Osteocyte (in vitro differentiated cells): ENCODE data around the gene KLRC1. TPM values are rescaled to one million over a fixed set of nuclear protein-coding genes. Genes with fewer than 3 reads are reported as not detected.
"Not testable (repeated sequence)": the region's sequence is repeated elsewhere in the genome, so short reads cannot be mapped to it uniquely, and the experiment has no call there.

Source experiments
- DNase-seq: peaks from one replicate; pipeline ENCODE4 v3.0.0; 2021; ENCODE audit warnings: mixed read lengths; ENCODE audit not compliant: unreplicated experiment; ENCODE audit errors: extremely low spot score
- H3K27ac Mint-ChIP-seq: one replicate; pipeline ENCODE4 v1.8.0; 2021; ENCODE audit warnings: mild to moderate bottlenecking, mixed read lengths; ENCODE audit not compliant: unreplicated experiment
- H3K27me3 Mint-ChIP-seq: one replicate; pipeline ENCODE4 v1.8.0; 2021; ENCODE audit warnings: mixed read lengths; ENCODE audit not compliant: unreplicated experiment
- H3K36me3 Mint-ChIP-seq: one replicate; pipeline ENCODE4 v1.8.0; 2021; ENCODE audit warnings: mixed read lengths; ENCODE audit not compliant: unreplicated experiment
- H3K4me1 Mint-ChIP-seq: one replicate; pipeline ENCODE4 v1.8.0; 2021; ENCODE audit warnings: mixed read lengths; ENCODE audit not compliant: unreplicated experiment
- H3K4me3 Mint-ChIP-seq: one replicate; pipeline ENCODE4 v1.8.0; 2021; ENCODE audit warnings: mild to moderate bottlenecking, moderate library complexity, mixed read lengths; ENCODE audit not compliant: unreplicated experiment
- H3K9me3 Mint-ChIP-seq: one replicate; pipeline ENCODE4 v1.8.0; 2021; ENCODE audit warnings: mixed read lengths; ENCODE audit not compliant: unreplicated experiment
- long read RNA-seq: library from polyadenylated mRNA; unstranded; transcript quantifications from one replicate; pipeline ENCODE4 v2.0.0, GENCODE V29; 2021
- total RNA-seq: library from RNA; stranded (reverse); gene quantifications from 2 replicates; pipeline ENCODE4 v1.2.1, GENCODE V29; 2021
- TF ChIP-seq, protein P1 (sequence below): fragments of 200-600 bp; sonication (generic); IDR thresholded peaks from 2 replicates; pipeline ENCODE4 v1.5.0; 2021; ENCODE audit warnings: antibody characterized with exemption, mild to moderate bottlenecking, moderate library complexity

KLRC1 gene
- not detected in 2 replicates for total RNA-seq
- long read RNA-seq = 0 reads

DNA sequence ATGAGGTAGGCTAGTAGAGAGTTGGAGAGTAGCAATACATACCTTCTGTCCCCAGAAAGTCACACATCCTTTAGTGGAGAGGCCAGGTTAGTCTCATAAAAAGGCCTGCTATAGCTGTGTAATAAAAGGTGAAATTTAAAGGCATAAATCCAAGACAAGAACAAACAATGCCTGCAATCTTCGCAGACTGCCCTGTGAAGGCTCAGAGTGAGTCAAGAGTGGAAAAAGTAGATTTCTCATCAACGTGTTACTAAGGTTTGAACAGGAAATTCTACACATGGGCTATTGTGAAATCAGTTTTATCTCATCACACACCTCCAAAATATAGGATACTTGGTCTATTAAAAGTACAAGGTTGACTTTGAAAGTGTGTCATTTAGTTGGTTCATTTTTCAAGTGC, at the start of gene KLRC1:
Gene KLRC1, minus strand, starts transcription at position 222 of the 400 bp plus-strand sequence. CDS start 2,221 bp downstream, outside the sequence.
- no peak within 1 kb of the TSS for H3K4me3 Mint-ChIP-seq
- no peaks in the 10 kb centered on the region for H3K27me3 Mint-ChIP-seq
- H3K9me3 Mint-ChIP-seq = peaks cover 23% of the 10 kb centered on the region
- TF ChIP-seq, protein P1, sequence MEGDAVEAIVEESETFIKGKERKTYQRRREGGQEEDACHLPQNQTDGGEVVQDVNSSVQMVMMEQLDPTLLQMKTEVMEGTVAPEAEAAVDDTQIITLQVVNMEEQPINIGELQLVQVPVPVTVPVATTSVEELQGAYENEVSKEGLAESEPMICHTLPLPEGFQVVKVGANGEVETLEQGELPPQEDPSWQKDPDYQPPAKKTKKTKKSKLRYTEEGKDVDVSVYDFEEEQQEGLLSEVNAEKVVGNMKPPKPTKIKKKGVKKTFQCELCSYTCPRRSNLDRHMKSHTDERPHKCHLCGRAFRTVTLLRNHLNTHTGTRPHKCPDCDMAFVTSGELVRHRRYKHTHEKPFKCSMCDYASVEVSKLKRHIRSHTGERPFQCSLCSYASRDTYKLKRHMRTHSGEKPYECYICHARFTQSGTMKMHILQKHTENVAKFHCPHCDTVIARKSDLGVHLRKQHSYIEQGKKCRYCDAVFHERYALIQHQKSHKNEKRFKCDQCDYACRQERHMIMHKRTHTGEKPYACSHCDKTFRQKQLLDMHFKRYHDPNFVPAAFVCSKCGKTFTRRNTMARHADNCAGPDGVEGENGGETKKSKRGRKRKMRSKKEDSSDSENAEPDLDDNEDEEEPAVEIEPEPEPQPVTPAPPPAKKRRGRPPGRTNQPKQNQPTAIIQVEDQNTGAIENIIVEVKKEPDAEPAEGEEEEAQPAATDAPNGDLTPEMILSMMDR = no peak
- peaks cover 3% of the 10 kb centered on the region for H3K36me3 Mint-ChIP-seq
- DNase-seq = no peak
- no peaks in the 10 kb centered on the region for H3K4me1 Mint-ChIP-seq
- no peak within 1 kb of the TSS for H3K27ac Mint-ChIP-seq

DNA sequence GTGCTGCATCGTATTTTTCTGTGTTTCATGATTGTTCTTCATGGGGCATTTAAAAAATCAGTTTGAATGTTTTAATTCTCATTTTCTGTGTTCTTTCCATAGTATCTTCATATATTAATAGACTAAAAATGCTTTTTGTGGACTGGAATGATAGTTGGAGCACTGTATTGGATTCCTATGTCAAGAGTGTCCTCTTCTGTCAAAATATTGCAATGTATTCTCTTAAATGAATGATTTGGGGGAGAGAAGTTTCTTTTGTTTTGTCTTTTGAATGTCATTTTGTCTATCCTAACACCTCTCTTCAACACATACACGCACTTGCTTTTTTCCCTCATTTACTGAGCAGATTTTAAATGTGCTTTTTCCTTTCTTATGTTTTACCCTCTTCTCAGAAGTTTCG, 47.9 kb upstream of the KLRC1 start:
- no peak overlapping the region for H3K27ac Mint-ChIP-seq
- no peak for DNase-seq

DNA sequence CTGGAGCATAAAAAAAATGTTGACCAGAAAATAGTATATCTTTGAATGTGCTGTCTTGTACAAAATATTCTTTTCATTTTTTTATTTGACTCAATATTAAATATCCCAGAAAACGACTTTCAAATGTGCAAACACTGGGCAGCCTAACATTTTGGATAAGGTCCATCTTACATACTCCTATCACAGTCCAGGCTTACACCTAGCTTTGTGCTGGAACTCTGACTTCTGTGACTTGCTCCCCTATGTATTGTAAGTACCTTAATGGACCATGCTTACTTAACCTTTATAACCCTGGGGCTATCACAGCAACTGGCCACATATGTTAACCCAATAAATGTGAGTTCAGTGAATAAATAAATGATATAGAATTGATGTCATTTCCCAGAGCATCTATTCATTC, 44.9 kb upstream of the KLRC1 start:
- H3K36me3 Mint-ChIP-seq = no peaks in the 10 kb centered on the region
- H3K27ac Mint-ChIP-seq = no peak overlapping the region
- no peak for DNase-seq
- peaks cover 3% of the 10 kb centered on the region for H3K4me1 Mint-ChIP-seq
- TF ChIP-seq, protein P1 = no peak
- H3K27me3 Mint-ChIP-seq = peaks cover 62% of the 10 kb centered on the region
- no peak overlapping the region for H3K4me3 Mint-ChIP-seq
- H3K9me3 Mint-ChIP-seq = no peaks in the 10 kb centered on the region

More for the DNA sequence above, 47.9 kb upstream of the KLRC1 start:
- Mint-ChIP-seq H3K27me3 (peaks cover 54% of the 10 kb centered on the region), H3K4me3 (no peak overlapping the region), H3K4me1 (peaks cover 3% of the 10 kb centered on the region), H3K9me3 (no peaks in the 10 kb centered on the region), H3K36me3 (no peaks in the 10 kb centered on the region)
- TF ChIP-seq, protein P1 = peak; percentile 73

DNA sequence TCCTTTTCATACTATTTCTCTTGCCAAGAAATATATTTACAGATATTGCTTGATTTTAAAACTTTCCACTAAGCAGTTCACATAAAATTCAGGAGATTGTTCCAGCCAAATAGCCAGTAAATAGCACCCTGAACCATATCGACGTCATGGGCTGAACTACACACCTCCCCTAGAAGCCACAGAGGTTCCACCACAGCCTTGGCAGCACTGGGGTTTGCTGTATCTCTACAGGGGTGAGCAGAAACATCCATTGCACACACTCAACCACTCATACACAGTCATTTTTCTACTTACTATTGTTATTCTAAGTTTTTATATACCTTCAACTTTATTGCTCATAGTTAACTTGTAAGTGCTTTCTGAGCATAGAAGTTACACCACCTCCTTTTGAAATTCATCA, 44.4 kb upstream of the KLRC1 start:
- DNase-seq = no peak
- peaks cover 3% of the 10 kb centered on the region for H3K4me1 Mint-ChIP-seq

DNA sequence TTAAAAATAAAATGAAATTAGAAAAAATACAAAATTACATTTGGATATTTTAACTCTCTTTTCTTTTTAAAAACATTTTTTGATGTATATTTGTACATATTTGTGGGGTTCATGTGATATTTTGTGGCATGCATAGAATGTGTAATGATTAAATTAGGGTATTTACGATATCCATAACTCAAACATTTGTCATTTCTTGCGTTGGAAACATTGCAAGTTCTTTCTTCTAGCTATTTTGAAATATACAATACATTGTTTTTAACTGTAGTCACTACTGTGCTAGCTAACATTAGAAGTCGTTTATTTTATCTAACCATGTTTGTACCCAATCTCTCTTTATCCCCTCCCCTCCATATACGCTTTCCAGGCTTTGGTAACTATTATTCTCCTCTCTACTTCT, 38.6 kb upstream of the KLRC1 start:
- H3K36me3 Mint-ChIP-seq = no peaks in the 10 kb centered on the region

More for the DNA sequence above, 44.4 kb upstream of the KLRC1 start:
- Mint-ChIP-seq H3K36me3 (no peaks in the 10 kb centered on the region), H3K27ac (no peak overlapping the region), H3K9me3 (no peaks in the 10 kb centered on the region), H3K4me3 (no peak overlapping the region), H3K27me3 (peaks cover 61% of the 10 kb centered on the region)
- TF ChIP-seq, protein P1 = no peak

DNA sequence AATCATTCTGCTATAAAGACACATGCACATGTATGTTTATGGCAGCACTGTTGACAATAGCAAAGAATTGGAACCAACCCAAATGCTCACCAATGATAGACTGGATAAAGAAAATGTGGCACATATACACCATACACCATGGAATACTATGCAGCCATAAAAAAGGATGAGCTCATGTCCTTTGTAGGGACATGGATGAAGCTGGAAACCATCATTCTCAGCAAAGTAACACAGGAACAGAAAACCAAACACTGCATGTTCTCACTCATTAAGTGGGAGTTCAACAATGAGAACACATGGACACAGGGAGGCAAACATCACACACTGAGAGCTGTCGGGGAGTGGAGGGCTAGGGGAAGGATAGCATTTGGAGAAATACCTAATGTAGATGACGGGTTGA, 34.2 kb upstream of the KLRC1 start:
- peaks cover 15% of the 10 kb centered on the region for H3K9me3 Mint-ChIP-seq
- H3K36me3 Mint-ChIP-seq, H3K4me3 Mint-ChIP-seq, DNase-seq, H3K4me1 Mint-ChIP-seq, H3K27ac Mint-ChIP-seq: not testable (repeated sequence)
- peaks cover 49% of the 10 kb centered on the region for H3K27me3 Mint-ChIP-seq

More for the DNA sequence above, 38.6 kb upstream of the KLRC1 start:
- Mint-ChIP-seq H3K9me3 (peaks cover 3% of the 10 kb centered on the region), H3K27ac (no peak overlapping the region), H3K4me1 (no peaks in the 10 kb centered on the region), H3K4me3 (no peak overlapping the region), H3K27me3 (peaks cover 47% of the 10 kb centered on the region)
- TF ChIP-seq, protein P1 = no peak
- DNase-seq = no peak

DNA sequence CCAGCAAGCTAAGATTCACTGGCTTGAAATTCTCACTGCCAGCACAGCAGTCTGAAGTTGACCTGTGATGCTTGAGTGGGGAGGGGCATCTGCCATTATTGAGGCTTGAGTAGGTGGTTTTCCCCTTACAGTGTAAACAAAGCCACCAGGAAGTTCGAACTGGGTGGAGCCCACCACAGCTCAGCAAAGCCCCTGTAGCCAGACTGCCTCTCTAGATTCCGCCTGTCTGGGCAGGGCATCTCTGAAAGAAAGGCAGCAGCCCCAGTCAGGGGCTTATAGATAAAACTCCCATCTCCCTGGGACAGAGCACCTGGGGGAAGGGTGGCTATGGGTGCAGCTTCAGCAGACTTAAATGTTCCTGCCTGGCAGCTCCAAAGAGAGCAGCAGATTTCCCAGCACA, 28.7 kb upstream of the KLRC1 start:
- H3K27ac Mint-ChIP-seq, H3K4me1 Mint-ChIP-seq, H3K4me3 Mint-ChIP-seq, H3K36me3 Mint-ChIP-seq, DNase-seq: not testable (repeated sequence)
- Mint-ChIP-seq H3K27me3 (peaks cover 46% of the 10 kb centered on the region), H3K9me3 (peaks cover 17% of the 10 kb centered on the region)

DNA sequence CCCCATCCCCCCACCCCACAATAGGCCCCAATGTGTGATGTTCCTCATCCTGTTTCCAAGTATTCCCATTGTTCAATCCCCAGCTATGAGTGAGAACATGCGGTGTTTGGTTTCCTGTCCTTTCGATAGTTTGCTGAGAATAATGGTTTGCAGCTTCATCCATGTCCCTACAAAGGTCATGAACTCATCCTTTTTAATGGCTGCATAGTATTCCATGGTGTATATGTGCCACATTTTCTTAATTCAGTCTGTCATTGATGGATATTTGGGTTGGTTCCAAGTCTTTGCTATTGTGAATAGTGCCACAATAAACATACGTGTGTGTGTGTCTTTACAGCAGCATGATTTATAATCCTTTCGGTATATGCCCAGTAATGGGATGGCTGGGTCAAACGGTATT, 19.6 kb upstream of the KLRC1 start:
- H3K4me1 Mint-ChIP-seq, H3K4me3 Mint-ChIP-seq, H3K27ac Mint-ChIP-seq, H3K27me3 Mint-ChIP-seq, H3K36me3 Mint-ChIP-seq, DNase-seq: not testable (repeated sequence)
- peaks cover 11% of the 10 kb centered on the region for H3K9me3 Mint-ChIP-seq
